Upper lobe of right lung (tissue), 1 donor: Measurements from ENCODE around the gene PBX1. TPM values are rescaled to one million over a fixed set of nuclear protein-coding genes. Genes with fewer than 3 reads are reported as not detected.

Experiments
- ATAC-seq: fragments of 200-7000 bp; cut with Tn5 transposase; one replicate; pipeline ENCODE4 v1.9.1; 2020; ENCODE audit warnings: mild to moderate bottlenecking, moderate library complexity
- DNase-seq: peaks from one replicate; pipeline ENCODE4 v3.0.0-alpha.2; 2020
- H3K27ac ChIP-seq: fragments of 200-600 bp; one replicate; pipeline ENCODE4 v1.8.0; 2022
- H3K27me3 ChIP-seq: fragments of 200-600 bp; one replicate; pipeline ENCODE4 v1.8.0; 2022; ENCODE audit warnings: mild to moderate bottlenecking
- H3K36me3 ChIP-seq: fragments of 200-600 bp; one replicate; pipeline ENCODE4 v1.8.0; 2022
- H3K4me1 ChIP-seq: fragments of 200-600 bp; one replicate; pipeline ENCODE4 v1.8.0; 2022
- H3K4me3 ChIP-seq: fragments of 200-600 bp; one replicate; pipeline ENCODE4 v1.8.0; 2022; ENCODE audit warnings: mild to moderate bottlenecking
- H3K9me3 ChIP-seq: fragments of 200-600 bp; one replicate; pipeline ENCODE4 v1.8.0; 2022
- CTCF ChIP-seq: fragments of 200-600 bp; IDR thresholded peaks from one replicate; pipeline ENCODE4 v1.8.0; 2022; ENCODE audit warnings: antibody characterized with exemption
- intact Hi-C: fragments of 100-400 bp; cut with DNase I; formaldehyde crosslinking; loops from one replicate; pipeline ENCODE4 v1.11.0; 2022
- total RNA-seq: library from RNA; stranded (reverse); fragmentation: NEBNext Ultra II Directional; extraction: Animal tissue kit (Norgen Biotek cat#: 25700); gene quantifications from one replicate; pipeline ENCODE4 v1.2.1, GENCODE V29; 2021
- donor health status: DM: no; HTN: yes; CAD: no; lungs with severe emphysema.

The PBX1 gene
- total RNA-seq, 1 donor from 2014 or later = 56.7 TPM

GRCh38 chr1:164664127-164664526 lies 105.1 kb downstream of the PBX1 start:
- Histone ChIP-seq H3K9me3 (no peaks in the 10 kb centered on the region), H3K27ac (no peak overlapping the region), H3K36me3 (no peaks in the 10 kb centered on the region), H3K4me3 (no peak overlapping the region), H3K27me3 (no peaks in the 10 kb centered on the region), H3K4me1 (peaks cover 22% of the 10 kb centered on the region)
- no peak for TF ChIP-seq CTCF
- ATAC-seq (no peak), DNase-seq (no peak)
- intact Hi-C loops = no loop called here

GRCh38 chr1:164667001-164667400 lies 108.0 kb downstream of the PBX1 start:
- no peaks in the 10 kb centered on the region for H3K27me3 ChIP-seq
- no peaks in the 10 kb centered on the region for H3K36me3 ChIP-seq
- ATAC-seq (no peak), DNase-seq (no peak)
- H3K4me1 ChIP-seq = peaks cover 4% of the 10 kb centered on the region
- TF ChIP-seq CTCF = no peak
- no peak overlapping the region for H3K4me3 ChIP-seq
- intact Hi-C loops = no loop called here
- H3K27ac ChIP-seq = no peak overlapping the region
- H3K9me3 ChIP-seq = no peaks in the 10 kb centered on the region

- H3K27ac ChIP-seq = no peak overlapping the region
- no peaks in the 10 kb centered on the region for H3K36me3 ChIP-seq
- no peak for DNase-seq
- no peaks in the 10 kb centered on the region for H3K9me3 ChIP-seq
- H3K27me3 ChIP-seq = no peaks in the 10 kb centered on the region
- no peak overlapping the region for H3K4me3 ChIP-seq
- ATAC-seq = no peak
- intact Hi-C loops = no loop called here
- TF ChIP-seq CTCF = no peak
- peaks cover 4% of the 10 kb centered on the region for H3K4me1 ChIP-seq
Observed at GRCh38 chr1:164667600-164667999, 108.6 kb downstream of the PBX1 start.

- Histone ChIP-seq H3K27me3 (no peaks in the 10 kb centered on the region), H3K36me3 (no peaks in the 10 kb centered on the region), H3K4me1 (peaks cover 4% of the 10 kb centered on the region), H3K27ac (no peak overlapping the region), H3K4me3 (no peak overlapping the region), H3K9me3 (no peaks in the 10 kb centered on the region)
- intact Hi-C loops = no loop called here
- DNase-seq (no peak), ATAC-seq (peak; percentile 37)
- no peak for TF ChIP-seq CTCF
Observed at GRCh38 chr1:164668491-164669400, 109.8 kb downstream of the PBX1 start.

GRCh38 chr1:164670026-164670425 lies 111.0 kb downstream of the PBX1 start:
- H3K27ac ChIP-seq = no peak overlapping the region
- no peaks in the 10 kb centered on the region for H3K36me3 ChIP-seq
- no peak for TF ChIP-seq CTCF
- peaks cover 4% of the 10 kb centered on the region for H3K4me1 ChIP-seq
- ATAC-seq (no peak), DNase-seq (no peak)
- no peak overlapping the region for H3K4me3 ChIP-seq
- H3K9me3 ChIP-seq = no peaks in the 10 kb centered on the region
- no peaks in the 10 kb centered on the region for H3K27me3 ChIP-seq
- intact Hi-C loops = no loop called here
